Stomach smooth muscle (tissue), 2 donors: ENCODE measurements around the gene KRTAP12-2.

Source experiments
- H3K27ac ChIP-seq: one replicate; pipeline ENCODE4 v1.7.0; 2013; ENCODE audit warnings: mild to moderate bottlenecking, low read length, inconsistent platforms
- H3K27me3 ChIP-seq, 2 donors: one replicate each; pipeline ENCODE4 v1.7.0; 2013; ENCODE audit warnings: low read length in 2 of 2; ENCODE audit not compliant: insufficient read depth in 2 of 2, control insufficient read depth in 1 of 2
- H3K36me3 ChIP-seq, 2 donors: one replicate each; pipeline ENCODE4 v1.7.0; 2013; ENCODE audit warnings: low read length in 2 of 2; ENCODE audit not compliant: control insufficient read depth in 2 of 2, insufficient read depth in 2 of 2
- H3K4me1 ChIP-seq: one replicate; pipeline ENCODE4 v1.7.0; 2013; ENCODE audit warnings: low read length; ENCODE audit not compliant: control insufficient read depth, insufficient read depth
- H3K4me3 ChIP-seq, 2 donors: one replicate each; pipeline ENCODE4 v1.7.0; 2013; ENCODE audit warnings: low read length in 2 of 2
- H3K9ac ChIP-seq, 2 donors: one replicate each; pipeline ENCODE4 v1.7.0; 2013; ENCODE audit warnings: low read length in 2 of 2, mild to moderate bottlenecking in 1 of 2
- H3K9me3 ChIP-seq, 2 donors: one replicate each; pipeline ENCODE4 v1.7.0; 2013; ENCODE audit warnings: low read length in 2 of 2; ENCODE audit not compliant: control insufficient read depth in 2 of 2
- donor health status: healthy.
- donor health status: Pancreatic carcinoma.

Gene KRTAP12-2

GRCh38 chr21:44619886-44620285 lies 46.8 kb downstream of the KRTAP12-2 start:
- Histone ChIP-seq H3K9me3 (peaks cover 13 to 19% of the 10 kb centered on the region in 2 donors), H3K27ac (no peak overlapping the region), H3K4me1 (no peaks in the 10 kb centered on the region), H3K4me3 (no peak overlapping the region), H3K36me3 (no peaks in the 10 kb centered on the region), H3K27me3 (peaks cover 0 to 2% of the 10 kb centered on the region in 2 donors), H3K9ac (no peak overlapping the region)

DNA sequence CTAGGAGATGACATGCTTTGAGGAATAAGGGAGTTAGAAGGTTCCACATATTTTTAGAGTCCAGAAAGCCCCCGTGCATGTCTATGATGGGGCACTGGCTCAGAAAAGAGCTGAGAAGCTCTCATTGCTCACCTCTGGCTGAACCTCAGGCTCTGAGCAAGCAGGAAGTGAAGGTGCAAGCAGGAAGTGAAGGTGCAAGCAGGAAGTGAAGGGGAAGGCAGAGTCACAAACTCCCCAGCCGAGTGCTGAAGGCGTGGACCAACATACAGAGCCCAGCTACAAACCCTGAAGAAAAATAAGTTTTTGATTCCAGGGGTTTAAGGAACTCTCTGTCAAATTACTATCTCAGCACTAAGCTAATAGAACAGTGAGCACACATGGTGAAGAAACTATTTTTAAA lies 47.8 kb downstream of the KRTAP12-2 start:
- Histone ChIP-seq H3K27me3 (peaks cover 2 to 8% of the 10 kb centered on the region in 2 donors), H3K4me3 (no peak overlapping the region), H3K4me1 (no peaks in the 10 kb centered on the region), H3K9me3 (peaks cover 13 to 14% of the 10 kb centered on the region in 2 donors), H3K9ac (no peak overlapping the region), H3K27ac (no peak overlapping the region), H3K36me3 (no peaks in the 10 kb centered on the region)

GRCh38 chr21:44618504-44618903 lies 48.2 kb downstream of the KRTAP12-2 start:
- Histone ChIP-seq H3K27ac (no peak overlapping the region), H3K4me3 (no peak overlapping the region), H3K9me3 (peaks cover 13 to 14% of the 10 kb centered on the region in 2 donors), H3K36me3 (no peaks in the 10 kb centered on the region), H3K4me1 (no peaks in the 10 kb centered on the region), H3K27me3 (peaks cover 2 to 8% of the 10 kb centered on the region in 2 donors), H3K9ac (no peak overlapping the region)

- Histone ChIP-seq H3K4me3 (no peak overlapping the region), H3K27me3 (peaks cover 2 to 8% of the 10 kb centered on the region in 2 donors), H3K4me1 (no peaks in the 10 kb centered on the region), H3K36me3 (no peaks in the 10 kb centered on the region), H3K27ac (no peak overlapping the region), H3K9ac (no peak overlapping the region), H3K9me3 (peaks cover 7 to 8% of the 10 kb centered on the region in 2 donors)
These were observed 49.6 kb downstream of the KRTAP12-2 start for GRCh38 chr21:44617071-44617501.

DNA sequence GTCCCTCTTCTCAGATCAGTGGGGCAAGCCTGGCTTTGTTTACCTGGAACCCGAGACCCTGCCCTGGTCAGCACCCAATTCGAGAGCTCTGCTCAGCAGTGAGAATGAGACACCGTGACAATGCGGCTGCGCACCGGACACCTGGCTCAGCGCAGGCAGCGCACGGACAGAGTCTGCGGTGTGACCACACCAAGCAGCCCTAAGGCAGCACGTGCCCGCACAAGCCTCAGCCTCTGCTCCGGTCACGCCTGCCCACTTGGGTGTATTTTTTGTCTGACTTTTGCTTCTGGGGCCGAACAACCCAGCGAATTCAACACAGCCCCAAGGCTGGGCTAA lies 50.2 kb downstream of the KRTAP12-2 start:
- no peaks in the 10 kb centered on the region for H3K4me1 ChIP-seq
- no peak overlapping the region for H3K9ac ChIP-seq
- peaks cover 2 to 8% of the 10 kb centered on the region in 2 donors for H3K27me3 ChIP-seq
- H3K36me3 ChIP-seq, result no peaks in the 10 kb centered on the region
- peaks cover 2 to 12% of the 10 kb centered on the region in 2 donors for H3K9me3 ChIP-seq
- no peak overlapping the region for H3K4me3 ChIP-seq
- no peak overlapping the region for H3K27ac ChIP-seq
